ENCODE measurements around the gene PDE4B.

DNA sequence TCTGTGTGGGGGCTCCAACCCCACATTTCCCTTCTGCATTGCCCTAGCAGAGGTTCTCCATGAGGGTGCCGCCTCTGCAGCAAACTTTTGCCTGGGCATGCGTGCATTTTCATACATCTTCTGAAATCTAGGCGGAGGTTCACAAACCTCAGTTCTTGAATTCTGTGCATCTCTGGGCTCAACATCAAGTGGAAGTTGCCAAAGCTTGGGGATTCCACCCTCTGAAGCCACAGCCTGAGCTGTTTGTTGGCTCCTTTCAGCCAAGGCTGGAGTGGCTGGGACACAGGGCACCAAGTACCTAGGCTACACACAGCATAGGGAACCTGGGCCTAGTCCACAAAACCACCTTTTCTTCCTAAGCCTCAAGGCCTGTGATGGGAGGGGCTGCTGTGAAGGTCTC lies 235.3 kb downstream of the PDE4B start:
- TF ChIP-seq, protein P1, sequence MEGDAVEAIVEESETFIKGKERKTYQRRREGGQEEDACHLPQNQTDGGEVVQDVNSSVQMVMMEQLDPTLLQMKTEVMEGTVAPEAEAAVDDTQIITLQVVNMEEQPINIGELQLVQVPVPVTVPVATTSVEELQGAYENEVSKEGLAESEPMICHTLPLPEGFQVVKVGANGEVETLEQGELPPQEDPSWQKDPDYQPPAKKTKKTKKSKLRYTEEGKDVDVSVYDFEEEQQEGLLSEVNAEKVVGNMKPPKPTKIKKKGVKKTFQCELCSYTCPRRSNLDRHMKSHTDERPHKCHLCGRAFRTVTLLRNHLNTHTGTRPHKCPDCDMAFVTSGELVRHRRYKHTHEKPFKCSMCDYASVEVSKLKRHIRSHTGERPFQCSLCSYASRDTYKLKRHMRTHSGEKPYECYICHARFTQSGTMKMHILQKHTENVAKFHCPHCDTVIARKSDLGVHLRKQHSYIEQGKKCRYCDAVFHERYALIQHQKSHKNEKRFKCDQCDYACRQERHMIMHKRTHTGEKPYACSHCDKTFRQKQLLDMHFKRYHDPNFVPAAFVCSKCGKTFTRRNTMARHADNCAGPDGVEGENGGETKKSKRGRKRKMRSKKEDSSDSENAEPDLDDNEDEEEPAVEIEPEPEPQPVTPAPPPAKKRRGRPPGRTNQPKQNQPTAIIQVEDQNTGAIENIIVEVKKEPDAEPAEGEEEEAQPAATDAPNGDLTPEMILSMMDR (optimal IDR thresholded peaks at IDR 0.05 in 1 of 3, IDR thresholded peaks at IDR 0.05 in 1 of 3, conservative IDR thresholded peaks at IDR 0.05 in 1 of 3; ENCODE audit: extremely low read depth in 1 of 3, insufficient read depth in 2 of 3, low read length in 3 of 3), result no peak
- TF ChIP-seq EZH2 (IDR thresholded peaks at IDR 0.05; ENCODE audit: low read length), result no peak

All from keratinocyte (primary cell).